Astrocyte of the cerebellum (primary cell): ENCODE results near the gene FUCA1.

Experiments
- DNase-seq: peaks from one replicate; pipeline ENCODE4 v3.0.0-alpha.2; 2011; ENCODE audit warnings: low read depth
- H3K4me3 ChIP-seq: 2 replicates; pipeline ENCODE4 v1.5.1; 2011; ENCODE audit warnings: mild to moderate bottlenecking, low read depth, low read length, moderate library complexity
- in situ Hi-C: cut with HindIII; loops from 2 replicates; pipeline ENCODE4 v1.10.0; 2017; ENCODE audit warnings: low sequenced_read_pairs
- TF ChIP-seq, protein P1 (sequence below): IDR thresholded peaks from 2 replicates; pipeline ENCODE4 v1.5.1; 2012; ENCODE audit warnings: low read length, low read depth, moderate library complexity, mild to moderate bottlenecking; ENCODE audit errors: missing control alignments

FUCA1 gene

GRCh38 chr1:23825762-23826522 is 42.1 kb downstream of the FUCA1 start:
- H3K4me3 ChIP-seq: peak overlapping the region; percentile 73
- in situ Hi-C loops: no loop called here
- no peak for DNase-seq
- TF ChIP-seq, protein P1, sequence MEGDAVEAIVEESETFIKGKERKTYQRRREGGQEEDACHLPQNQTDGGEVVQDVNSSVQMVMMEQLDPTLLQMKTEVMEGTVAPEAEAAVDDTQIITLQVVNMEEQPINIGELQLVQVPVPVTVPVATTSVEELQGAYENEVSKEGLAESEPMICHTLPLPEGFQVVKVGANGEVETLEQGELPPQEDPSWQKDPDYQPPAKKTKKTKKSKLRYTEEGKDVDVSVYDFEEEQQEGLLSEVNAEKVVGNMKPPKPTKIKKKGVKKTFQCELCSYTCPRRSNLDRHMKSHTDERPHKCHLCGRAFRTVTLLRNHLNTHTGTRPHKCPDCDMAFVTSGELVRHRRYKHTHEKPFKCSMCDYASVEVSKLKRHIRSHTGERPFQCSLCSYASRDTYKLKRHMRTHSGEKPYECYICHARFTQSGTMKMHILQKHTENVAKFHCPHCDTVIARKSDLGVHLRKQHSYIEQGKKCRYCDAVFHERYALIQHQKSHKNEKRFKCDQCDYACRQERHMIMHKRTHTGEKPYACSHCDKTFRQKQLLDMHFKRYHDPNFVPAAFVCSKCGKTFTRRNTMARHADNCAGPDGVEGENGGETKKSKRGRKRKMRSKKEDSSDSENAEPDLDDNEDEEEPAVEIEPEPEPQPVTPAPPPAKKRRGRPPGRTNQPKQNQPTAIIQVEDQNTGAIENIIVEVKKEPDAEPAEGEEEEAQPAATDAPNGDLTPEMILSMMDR: no peak

DNA sequence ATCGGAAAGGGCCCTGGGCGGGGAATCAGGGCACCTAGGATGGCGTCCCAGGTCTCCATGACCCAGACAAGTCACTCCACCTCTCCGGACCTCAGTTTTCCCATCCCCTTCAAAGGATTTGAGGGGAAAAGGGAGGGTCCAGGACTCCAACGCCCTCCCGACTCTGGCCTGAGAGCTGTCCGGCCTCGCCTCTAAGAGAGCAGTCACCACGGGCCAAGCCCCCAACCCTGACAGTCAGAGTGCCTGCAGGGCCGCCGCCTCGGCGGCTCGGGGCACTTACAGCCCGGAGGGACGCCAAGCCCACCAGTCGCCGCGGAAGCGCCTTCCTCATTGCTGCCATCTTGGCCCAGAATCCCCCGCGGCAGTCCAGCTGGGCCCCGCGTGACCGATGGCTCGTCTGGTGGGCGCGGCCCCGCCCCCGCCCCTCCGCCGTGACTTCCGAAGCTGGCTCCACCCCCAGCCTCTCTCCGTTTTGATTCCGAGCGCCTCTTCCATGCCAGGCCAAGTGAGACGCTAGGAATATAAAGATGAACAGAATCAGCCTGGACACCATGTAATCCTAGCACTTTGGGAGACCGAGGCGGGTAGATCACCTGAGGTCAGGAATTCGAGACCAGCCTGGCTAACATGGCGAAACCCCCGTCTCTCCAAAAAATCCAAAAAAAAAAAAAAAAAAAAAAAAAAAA is 42.9 kb downstream of the FUCA1 start, which contains the start of gene HMGCL:
Gene HMGCL, minus strand, starts transcription at position 354 of the 686 bp plus-strand sequence. Its CDS starts 14 bp downstream, at position 340.
- peak; percentile 71 for DNase-seq
- H3K4me3 ChIP-seq: peak within 1 kb of the TSS; percentile 73
- in situ Hi-C loops: no loop called here
- TF ChIP-seq, protein P1: no peak

- peak overlapping the region; percentile 73 for H3K4me3 ChIP-seq
- in situ Hi-C loops: loop anchor here (5.0 kb wide), 1 partner anchor 38 kb away; no protein-coding TSS in a partner anchor
- TF ChIP-seq, protein P1: no peak
- no peak for DNase-seq
Observed at GRCh38 chr1:23824711-23825075, 43.4 kb downstream of the FUCA1 start.

DNA sequence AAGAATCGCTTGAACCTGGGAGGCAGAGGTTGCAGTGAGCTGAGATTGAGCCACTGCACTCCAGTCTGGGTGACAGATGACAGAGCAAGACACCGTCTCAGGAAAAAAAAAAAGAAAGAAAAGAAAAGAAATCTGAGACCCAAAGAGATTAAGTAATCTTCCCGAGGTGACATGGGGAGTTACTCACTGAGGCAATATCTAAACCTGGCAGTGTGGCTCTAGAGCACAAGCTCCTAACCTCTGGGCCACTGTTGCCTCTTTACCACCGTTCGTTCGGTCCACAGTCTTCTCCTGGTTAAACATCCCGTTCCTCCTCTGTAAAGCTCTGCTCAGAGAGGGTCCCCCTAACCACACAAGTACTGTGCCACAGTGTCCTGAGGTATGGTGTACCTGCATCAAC is 44.3 kb downstream of the FUCA1 start:
- TF ChIP-seq, protein P1: no peak
- DNase-seq: no peak
- in situ Hi-C loops: loop anchor here (5.0 kb wide), 1 partner anchor 39 kb away; no protein-coding TSS in a partner anchor
- no peak overlapping the region for H3K4me3 ChIP-seq

DNA sequence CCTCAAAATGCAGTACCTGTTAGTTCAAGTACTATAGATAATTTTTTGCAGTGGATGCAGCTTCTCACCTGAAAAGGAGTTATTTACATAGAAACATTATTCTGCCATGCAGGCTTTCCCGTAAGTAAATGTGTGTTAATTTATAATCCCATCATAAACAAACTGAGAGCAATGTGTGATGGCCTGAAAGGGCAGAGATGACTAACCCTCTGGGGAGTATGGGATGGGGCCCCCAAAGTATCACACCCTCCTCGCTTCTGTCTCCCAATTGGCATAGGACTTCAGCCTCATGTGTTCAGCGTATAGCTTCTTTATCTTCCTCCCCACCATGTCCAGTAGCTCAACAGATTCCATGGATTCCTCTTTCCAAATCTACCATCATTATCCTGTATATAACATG is 50.5 kb downstream of the FUCA1 start:
- no peak overlapping the region for H3K4me3 ChIP-seq
- TF ChIP-seq, protein P1: no peak
- DNase-seq: no peak
- in situ Hi-C loops: no loop called here

- H3K4me3 ChIP-seq: no peak overlapping the region
- TF ChIP-seq, protein P1: no peak
- in situ Hi-C loops: no loop called here
- DNase-seq: no peak
Observed at GRCh38 chr1:23816906-23817305, 51.2 kb downstream of the FUCA1 start.
